ENCODE measurements around the gene NFKBIB. TPM values are rescaled to one million over a fixed set of nuclear protein-coding genes. Genes with fewer than 3 reads are reported as not detected.
"Not testable (repeated sequence)": the region's sequence is repeated elsewhere in the genome, so short reads cannot be mapped to it uniquely, and the experiment has no call there.

The NFKBIB gene
- total and polyA plus RNA-seq, 2 donors (not counting 3 experiments of a cell fraction or from before 2014, with no cell fraction given) = 25.0 to 30.8 TPM

DNA sequence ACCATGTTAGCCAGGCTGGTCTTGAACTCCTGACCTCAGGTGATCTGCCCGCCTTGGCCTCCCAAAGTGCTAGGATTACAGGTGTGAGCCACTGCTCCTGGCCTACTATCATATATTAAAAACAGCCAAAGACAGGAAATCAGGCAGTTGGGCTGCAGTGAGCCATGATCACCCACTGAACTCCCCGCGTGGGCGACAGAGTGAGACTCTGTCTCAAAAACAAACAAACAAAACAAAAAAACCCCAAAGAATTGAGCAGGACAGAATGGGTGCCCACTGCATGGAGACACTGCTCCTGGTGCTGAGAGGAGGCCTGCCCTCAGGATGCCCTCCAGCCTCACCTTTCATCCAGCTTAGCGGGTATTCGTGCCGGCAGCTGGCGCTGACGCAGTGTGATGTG lies 16.5 kb upstream of the NFKBIB start:
- TF ChIP-seq POLR2A (IDR thresholded peaks at IDR 0.05; ENCODE audit: low read depth, low read length) (no peak), MYC (IDR thresholded peaks at IDR 0.05; ENCODE audit: low read depth, low read length) (no peak), FOS (IDR thresholded peaks at IDR 0.05; ENCODE audit: borderline replicate concordance, insufficient read depth, low read length) (no peak), JUN (IDR thresholded peaks at IDR 0.05; ENCODE audit: borderline replicate concordance, insufficient read depth, insufficient read length, low read depth) (no peak), GATA2 (IDR thresholded peaks at IDR 0.05; ENCODE audit: insufficient read depth, insufficient read length, low read depth, low read length) (no peak), POLR2AphosphoS5 (IDR thresholded peaks at IDR 0.05; ENCODE audit: insufficient read depth, low read depth, low read length) (no peak), EZH2 (IDR thresholded peaks at IDR 0.05; ENCODE audit: borderline replicate concordance, low read depth, low read length, severe bottlenecking) (no peak)
- TF ChIP-seq, protein P1, sequence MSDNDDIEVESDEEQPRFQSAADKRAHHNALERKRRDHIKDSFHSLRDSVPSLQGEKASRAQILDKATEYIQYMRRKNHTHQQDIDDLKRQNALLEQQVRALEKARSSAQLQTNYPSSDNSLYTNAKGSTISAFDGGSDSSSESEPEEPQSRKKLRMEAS (IDR thresholded peaks at IDR 0.05; ENCODE audit: insufficient read depth, insufficient read length) = no peak
- TF ChIP-seq, protein P2, sequence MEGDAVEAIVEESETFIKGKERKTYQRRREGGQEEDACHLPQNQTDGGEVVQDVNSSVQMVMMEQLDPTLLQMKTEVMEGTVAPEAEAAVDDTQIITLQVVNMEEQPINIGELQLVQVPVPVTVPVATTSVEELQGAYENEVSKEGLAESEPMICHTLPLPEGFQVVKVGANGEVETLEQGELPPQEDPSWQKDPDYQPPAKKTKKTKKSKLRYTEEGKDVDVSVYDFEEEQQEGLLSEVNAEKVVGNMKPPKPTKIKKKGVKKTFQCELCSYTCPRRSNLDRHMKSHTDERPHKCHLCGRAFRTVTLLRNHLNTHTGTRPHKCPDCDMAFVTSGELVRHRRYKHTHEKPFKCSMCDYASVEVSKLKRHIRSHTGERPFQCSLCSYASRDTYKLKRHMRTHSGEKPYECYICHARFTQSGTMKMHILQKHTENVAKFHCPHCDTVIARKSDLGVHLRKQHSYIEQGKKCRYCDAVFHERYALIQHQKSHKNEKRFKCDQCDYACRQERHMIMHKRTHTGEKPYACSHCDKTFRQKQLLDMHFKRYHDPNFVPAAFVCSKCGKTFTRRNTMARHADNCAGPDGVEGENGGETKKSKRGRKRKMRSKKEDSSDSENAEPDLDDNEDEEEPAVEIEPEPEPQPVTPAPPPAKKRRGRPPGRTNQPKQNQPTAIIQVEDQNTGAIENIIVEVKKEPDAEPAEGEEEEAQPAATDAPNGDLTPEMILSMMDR (IDR thresholded peaks at IDR 0.05; ENCODE audit: extremely low read depth in 1 of 2, insufficient read depth in 1 of 2, low read depth in 1 of 2, low read length in 2 of 2) = no peak
- no peak overlapping the region for H2AFZ ChIP-seq (ENCODE audit: low read depth, low read length)
- DNase-seq (ENCODE audit: low read depth, low spot score) (no peak), FAIRE-seq (no peak)
- dilution Hi-C loops (cut with MboI; ENCODE audit: extremely low pct_ligation_motif_present, low sequenced_read_pairs) = no loop called here
- peaks cover 0 to 9% of the 10 kb centered on the region in 2 experiments for H3K36me3 ChIP-seq (ENCODE audit: control insufficient read depth in 2 of 2, extremely low read depth in 1 of 2, insufficient read depth in 2 of 2, low read length in 2 of 2)
- no peaks in the 10 kb centered on the region for H3K9me1 ChIP-seq (replicated peaks; ENCODE audit: control insufficient read depth, extremely low read depth, insufficient read depth, low read length)
- ChIA-PET POLR2A (no interaction called here), CTCF (no interaction called here)
- no peak overlapping the region for H3K4me3 ChIP-seq (replicated peaks in 1 of 3; ENCODE audit: insufficient read depth in 1 of 3, low read depth in 1 of 3, low read length in 3 of 3)
- no peak overlapping the region for H3K27ac ChIP-seq (ENCODE audit: insufficient read depth, low read depth, low read length)
- no peaks in the 10 kb centered on the region for H3K9me3 ChIP-seq (replicated peaks; ENCODE audit: control insufficient read depth, insufficient read depth, low read length)
- no peak overlapping the region for H3K9ac ChIP-seq (replicated peaks; ENCODE audit: extremely low read depth, insufficient read depth, low read length)
- no peaks in the 10 kb centered on the region for H3K79me2 ChIP-seq (ENCODE audit: control insufficient read depth, insufficient read depth, low read length)
- no TSS peak for BruUV-seq (replicated peaks)
- H3K27me3 ChIP-seq (ENCODE audit: control insufficient read depth in 2 of 2, insufficient read depth in 2 of 2, low read length in 2 of 2) = no peaks in the 10 kb centered on the region
- H3K4me2 ChIP-seq (ENCODE audit: insufficient read depth, low read length) = no peak overlapping the region
- H3K4me1 ChIP-seq (ENCODE audit: control insufficient read depth, extremely low read depth, insufficient read depth, low read length) = peaks cover 4% of the 10 kb centered on the region
- no peaks in the 10 kb centered on the region for H4K20me1 ChIP-seq (replicated peaks; ENCODE audit: control insufficient read depth, extremely low read depth, insufficient read depth, low read length)
- intact Hi-C loops (cut with micrococcal nuclease) = no loop called here

DNA sequence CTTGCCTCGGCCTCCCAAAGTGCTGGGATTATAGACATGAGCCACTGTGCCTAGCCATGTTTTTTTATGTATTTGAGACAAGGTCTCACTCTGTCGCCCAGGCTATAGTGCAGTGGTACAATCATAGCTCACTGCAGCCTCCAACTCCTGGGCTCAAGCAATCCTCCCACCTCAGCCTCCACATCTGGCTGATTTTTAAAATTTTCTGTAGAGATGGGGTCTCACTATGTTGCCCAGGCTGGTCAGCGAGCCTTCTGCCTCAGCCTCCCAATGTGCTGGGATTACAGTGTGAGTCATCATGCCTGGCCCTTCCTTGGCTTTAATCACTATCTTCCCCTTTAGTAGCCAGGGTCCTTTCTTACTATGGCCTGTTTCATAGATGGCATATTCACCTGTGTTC lies 15.1 kb upstream of the NFKBIB start:
- H3K4me3 ChIP-seq (replicated peaks in 1 of 3; ENCODE audit: insufficient read depth in 1 of 3, low read depth in 1 of 3, low read length in 3 of 3); H3K4me2 ChIP-seq (ENCODE audit: insufficient read depth, low read length); H3K9me3 ChIP-seq (replicated peaks; ENCODE audit: control insufficient read depth, insufficient read depth, low read length); dilution Hi-C loops (cut with MboI; ENCODE audit: extremely low pct_ligation_motif_present, low sequenced_read_pairs); H3K9me1 ChIP-seq (replicated peaks; ENCODE audit: control insufficient read depth, extremely low read depth, insufficient read depth, low read length); H3K27ac ChIP-seq (ENCODE audit: insufficient read depth, low read depth, low read length); DNase-seq (ENCODE audit: low read depth, low spot score); H3K79me2 ChIP-seq (ENCODE audit: control insufficient read depth, insufficient read depth, low read length); H2AFZ ChIP-seq (ENCODE audit: low read depth, low read length); BruUV-seq (replicated peaks); H4K20me1 ChIP-seq (replicated peaks; ENCODE audit: control insufficient read depth, extremely low read depth, insufficient read depth, low read length); H3K9ac ChIP-seq (replicated peaks; ENCODE audit: extremely low read depth, insufficient read depth, low read length); POLR2A ChIA-PET; intact Hi-C loops (cut with micrococcal nuclease); H3K27me3 ChIP-seq (ENCODE audit: control insufficient read depth in 2 of 2, insufficient read depth in 2 of 2, low read length in 2 of 2); H3K4me1 ChIP-seq (ENCODE audit: control insufficient read depth, extremely low read depth, insufficient read depth, low read length): not testable (repeated sequence)
- CTCF ChIA-PET = interaction anchor here (0.7 to 4.2 kb wide), 2 partner anchors 10 to 115 kb away, joined by 3 to 29 read pairs; no protein-coding TSS in a partner anchor
- peak; percentile 4 for FAIRE-seq
- H3K36me3 ChIP-seq (ENCODE audit: control insufficient read depth in 2 of 2, extremely low read depth in 1 of 2, insufficient read depth in 2 of 2, low read length in 2 of 2) = peaks cover 2 to 14% of the 10 kb centered on the region in 2 experiments

Measured in endothelial cell of umbilical vein (primary cell).